GM12878 (cell line): ENCODE measurements around the gene HEYL. TPM values are rescaled to one million over a fixed set of nuclear protein-coding genes. Genes with fewer than 3 reads are reported as not detected.
A peak's percentile ranks its signal among the peaks of the same experiment; 100 is the strongest.

Experiments used
- ATAC-seq: fragments of 200-7000 bp; cut with Tn5 transposase; 3 replicates; pipeline ENCODE4 v1.9.1; 2020; ENCODE audit warnings: mild to moderate bottlenecking, moderate library complexity
- Bru-seq: library from RNA; stranded (reverse); fragments of 400-500 nt; gene quantifications from one replicate; lab custom pipeline; 2021; lab: Mats Ljungman, UMichigan
- BruChase-seq, 2 experiments: library from RNA; stranded (reverse); fragments of 400-500 nt; gene quantifications; one replicate each; lab custom pipeline; 2021; lab: Mats Ljungman, UMichigan
- BruUV-seq: library from RNA; stranded (reverse); fragments of 400-500 nt; replicated peaks from 2 replicates; lab custom pipeline; 2021; lab: Mats Ljungman, UMichigan
- CTCF ChIA-PET: fragments of 300-600 bp; sonication (Branson Sonifier 250); formaldehyde crosslinking; extraction: SDS; loops from one replicate; lab custom pipeline; 2021; ENCODE audit warnings: inconsistent platforms; lab: Yijun Ruan, JAX
- POLR2A ChIA-PET: fragments of 350-600 bp; formaldehyde crosslinking; extraction: SDS; loops from one replicate; lab custom pipeline; 2021; ENCODE audit warnings: inconsistent platforms; lab: Charles Lee
- RAD21 ChIA-PET: fragments of 300-600 bp; sonication (Branson Sonifier 250); formaldehyde crosslinking; loops from one replicate; lab custom pipeline; 2023; ENCODE audit warnings: antibody characterized with exemption; ENCODE audit not compliant: unreplicated experiment; lab: Charles Lee
- SMC1A ChIA-PET: fragments of 300-600 bp; sonication (Branson Sonifier 250); formaldehyde crosslinking; loops from one replicate; lab custom pipeline; 2023; ENCODE audit not compliant: unreplicated experiment, uncharacterized antibody; lab: Charles Lee
- DNase-seq: peaks from one replicate; pipeline ENCODE4 v3.0.0-alpha.2; 2011; ENCODE audit warnings: low read depth, low spot score
- FAIRE-seq: peaks from 3 replicates; lab custom pipeline; 2011; peaks lifted over from hg19 to GRCh38; lab: Jason Lieb, UNC
- H2AFZ ChIP-seq: 2 replicates; pipeline ENCODE4 v1.6.0; 2011; ENCODE audit warnings: low read depth, low read length, control low read depth; ENCODE audit not compliant: control insufficient read depth
- H3K27ac ChIP-seq: 2 replicates; pipeline ENCODE4 v1.5.1; 2011; ENCODE audit warnings: control low read depth; ENCODE audit not compliant: control insufficient read depth, insufficient read depth
- H3K27me3 ChIP-seq, 2 experiments: replicated peaks in 1 of 2; 2 replicates each; pipeline versions ENCODE4 v1.6.0 to v1.6.1; 2011; ENCODE audit warnings: low read length in 1 of 2; ENCODE audit not compliant: control insufficient read depth in 2 of 2, insufficient read depth in 2 of 2
- H3K36me3 ChIP-seq, 2 experiments: 2 replicates each; pipeline ENCODE4 v1.5.1; 2011; ENCODE audit warnings: low read length in 1 of 2; ENCODE audit not compliant: control insufficient read depth in 2 of 2, insufficient read depth in 2 of 2
- H3K4me1 ChIP-seq: 2 replicates; pipeline ENCODE4 v1.6.1; 2011; ENCODE audit warnings: mild to moderate bottlenecking, low read length, moderate library complexity, mixed read lengths; ENCODE audit not compliant: control insufficient read depth, insufficient read depth
- H3K4me2 ChIP-seq: 2 replicates; pipeline ENCODE4 v1.6.0; 2011; ENCODE audit warnings: control low read depth; ENCODE audit not compliant: control insufficient read depth, insufficient read depth
- H3K4me3 ChIP-seq: fragments of 200-600 bp; sonication (generic); 2 replicates; pipeline ENCODE4 v1.5.1; 2016
- H3K79me2 ChIP-seq: 2 replicates; pipeline ENCODE4 v1.6.0; 2011; ENCODE audit warnings: low read length; ENCODE audit not compliant: control insufficient read depth, insufficient read depth
- H3K9ac ChIP-seq: 2 replicates; pipeline ENCODE4 v1.8.0; 2011; ENCODE audit warnings: low read length, control low read depth, mixed read lengths; ENCODE audit not compliant: control insufficient read depth, insufficient read depth
- H3K9me3 ChIP-seq: replicated peaks from 3 replicates; pipeline ENCODE4 v1.5.1; 2011; ENCODE audit warnings: mild to moderate bottlenecking, low read length; ENCODE audit not compliant: control insufficient read depth, insufficient read depth
- H4K20me1 ChIP-seq: 2 replicates; pipeline ENCODE4 v1.6.0; 2011; ENCODE audit not compliant: control insufficient read depth, insufficient read depth
- EGR1 ChIP-seq, 2 experiments: IDR thresholded peaks; 1 replicate in 1 of 2; 2 replicates in 1 of 2; pipeline ENCODE4 v1.6.1; 2011 to 2012; ENCODE audit warnings: low read depth in 2 of 2, low read length in 2 of 2, borderline replicate concordance in 1 of 2, mild to moderate bottlenecking in 1 of 2, moderate library complexity in 1 of 2
- GATAD2B ChIP-seq: fragments of 450-650 bp; conservative IDR thresholded peaks from 2 replicates; pipeline ENCODE4 v1.6.1; 2017; ENCODE audit warnings: low read depth, mild to moderate bottlenecking, moderate library complexity
- IKZF1 ChIP-seq: fragments of 450-650 bp; conservative IDR thresholded peaks from 2 replicates; pipeline ENCODE4 v1.6.1; 2017; ENCODE audit warnings: antibody characterized with exemption, mild to moderate bottlenecking
- NR2F1 ChIP-seq: fragments of 450-650 bp; conservative IDR thresholded peaks from 2 replicates; pipeline ENCODE4 v1.6.1; 2017; ENCODE audit warnings: mild to moderate bottlenecking
- POLR2A ChIP-seq: IDR thresholded peaks from 2 replicates; pipeline ENCODE4 v1.6.1; 2011; ENCODE audit warnings: low read depth, mild to moderate bottlenecking, low read length
- SUZ12 ChIP-seq: fragments of 200-600 bp; sonication (generic); IDR thresholded peaks from one replicate; pipeline ENCODE4 v1.6.1; 2018; ENCODE audit warnings: antibody characterized with exemption, mild to moderate bottlenecking; ENCODE audit not compliant: unreplicated experiment
- WGBS: methylation state at CpG from one replicate; pipeline ENCODE4 v1.1.6; 2016; ENCODE audit warnings: low lambda C conversion rate; ENCODE audit not compliant: insufficient replicate concordance, insufficient coverage; ENCODE audit errors: missing lambda C conversion rate; 5-methylcytosine and 5-hydroxymethylcytosine counted together
- in situ Hi-C: fragments of 300-500 bp; cut with MboI; formaldehyde crosslinking; loops from 9 replicates; pipeline ENCODE4 v1.14.3; 2018; ENCODE audit warnings: mixed read lengths
- intact Hi-C: fragments of 100-400 bp; cut with micrococcal nuclease; formaldehyde crosslinking; loops from one replicate; pipeline ENCODE4 v1.14.2; 2022; ENCODE audit not compliant: unreplicated experiment
- long read RNA-seq, 2 experiments: library from polyadenylated mRNA; unstranded; transcript quantifications; one replicate each; pipeline ENCODE4 v2.0.0, GENCODE V29; 2019 to 2020
- polyA minus RNA-seq, 3 experiments: library from RNA; depleted of rRNA, polyadenylated mRNA; stranded (reverse); fragments of >200 nt; gene quantifications; 2 replicates each; pipeline ENCODE4 v1.2.3, GENCODE V29; 2011
- polyA plus RNA-seq, 11 experiments: library from polyadenylated mRNA; depleted of rRNA in 4 of 11; unstranded in 6 of 11; stranded (reverse) in 5 of 11; fragments of >200 nt; fragmentation: Nextera tagmentation in 4 of 11; fragmentation: Illumina TruSeq in 1 of 11; extraction: Ambion mirVana in 4 of 11; extraction: Trizol in 1 of 11; gene quantifications; 1 replicate in 1 of 11; 2 replicates in 10 of 11; pipeline versions ENCODE4 v1.2.1 to v1.2.3, GENCODE V29; 2011 to 2016; ENCODE audit warnings: inconsistent platforms in 2 of 11, missing spikeins in 2 of 11, low read depth in 1 of 11
- total RNA-seq, 4 experiments: library from RNA; depleted of rRNA in 3 of 4; stranded (reverse); fragments of >200 nt in 3 of 4; fragmentation: Illumina TruSeq in 1 of 4; extraction: Trizol in 1 of 4; gene quantifications; 2 replicates each; pipeline versions ENCODE4 v1.2.1 to v1.2.3, GENCODE V29; 2013 to 2021
- TF ChIP-seq, protein P1 (sequence below), 3 experiments: IDR thresholded peaks in 2 of 3; conservative IDR thresholded peaks in 1 of 3; 2 replicates each; pipeline ENCODE4 v1.5.1; 2011; ENCODE audit warnings: low read depth in 3 of 3, low read length in 3 of 3, mild to moderate bottlenecking in 3 of 3, control low read depth in 2 of 3, moderate library complexity in 2 of 3, inconsistent platforms in 1 of 3, mixed read lengths in 1 of 3; ENCODE audit not compliant: control insufficient read depth in 2 of 3, insufficient read depth in 1 of 3; ENCODE audit errors: extremely low read depth in 1 of 3

HEYL gene
- total RNA-seq (2013; cell fraction: nucleolus; rRNA removed) = not detected in 2 replicates
- total RNA-seq (2014; rRNA removed) (under 0.01 TPM in 1 of 2 replicates, not detected in the other), total RNA-seq (2014; rRNA removed; fragmentation: Illumina TruSeq; extraction: Trizol) (not detected in 2 replicates), total RNA-seq (2021) (0.08 TPM in 1 of 2 replicates, not detected in the other), polyA plus RNA-seq (2011; rRNA removed) (not detected in 2 replicates), polyA plus RNA-seq (2014; fragmentation: Illumina TruSeq; extraction: Trizol) (0.04 TPM in 1 of 2 replicates, not detected in the other), polyA plus RNA-seq (2014; fragmentation: Nextera tagmentation; extraction: Ambion mirVana) (not detected), polyA plus RNA-seq (2014; rRNA removed) (not detected in 2 replicates), polyA plus RNA-seq (2016; fragmentation: Nextera tagmentation; extraction: Ambion mirVana) (not detected), polyA minus RNA-seq (2011; rRNA and poly(A)+ RNA removed) (not detected in 2 replicates), Bru-seq, nascent RNA (percentile 5 among the genes with signal in this experiment), BruChase-seq, experiment 1, labeled RNA remaining after a 6-hour chase (percentile 6 among the genes with signal in this experiment), BruChase-seq, experiment 2, labeled RNA remaining after a 2-hour chase (percentile 12 among the genes with signal in this experiment)
- polyA plus RNA-seq (2011; ENCODE audit: low read depth) = not detected
- polyA plus RNA-seq (2011; cell fraction: cytosol; rRNA removed) = not detected in 2 replicates
- 0.06 TPM in 1 of 2 replicates, not detected in the other for polyA plus RNA-seq (2011; cell fraction: nucleus; rRNA removed)
- polyA plus RNA-seq (2012) = 0.09 and 0.13 TPM in 2 replicates
- not detected in 2 replicates for polyA minus RNA-seq (2011; cell fraction: cytosol; rRNA and poly(A)+ RNA removed)
- not detected in 2 replicates for polyA minus RNA-seq (2011; cell fraction: nucleus; rRNA and poly(A)+ RNA removed)
- long read RNA-seq, experiment 1 = 0 reads
- long read RNA-seq, experiment 2 = 0 reads

DNA sequence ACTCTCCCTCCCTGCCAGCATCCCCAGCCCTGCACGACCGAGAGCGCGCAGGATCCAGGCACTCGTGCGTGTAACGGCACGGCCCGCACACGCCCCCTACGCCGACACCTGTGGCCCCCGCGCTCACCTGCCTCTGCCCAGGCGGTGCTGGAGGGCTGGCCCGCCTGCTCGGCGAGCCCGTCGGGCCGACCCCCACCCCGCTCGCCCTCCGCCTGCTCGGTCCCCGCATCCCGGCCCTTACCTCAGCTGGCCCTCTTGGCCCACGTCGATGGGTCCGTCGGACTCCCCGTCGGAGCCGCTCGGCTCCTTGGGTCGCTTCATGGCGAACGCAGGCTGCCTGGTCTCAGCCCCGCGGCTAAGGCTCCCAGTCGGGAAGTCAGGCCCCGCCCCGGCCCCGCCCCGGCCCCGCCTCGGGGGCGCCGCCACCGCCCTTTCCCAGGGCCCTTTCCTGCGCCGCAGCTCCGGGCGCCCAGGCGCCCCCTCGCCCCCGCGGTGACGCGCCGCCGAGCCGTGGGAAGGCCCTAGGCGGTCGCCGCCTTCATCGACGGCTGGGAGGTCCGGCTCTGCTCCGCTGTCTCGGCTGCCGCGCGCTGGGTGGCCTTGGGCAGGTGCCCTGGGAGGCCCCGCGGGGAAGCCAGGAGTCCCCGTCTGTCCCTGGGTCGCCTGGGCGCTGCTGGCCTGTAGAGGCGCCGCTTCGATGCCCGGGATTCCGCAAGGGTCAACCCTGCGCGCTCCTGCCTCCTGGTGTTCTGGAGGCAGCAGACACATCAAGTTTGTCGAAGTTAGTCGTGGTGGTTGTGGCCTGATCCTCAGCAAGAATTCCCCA lies at the start of gene HEYL:
HEYL (minus strand) TSS at position 339 of the 826 bp plus-strand sequence; CDS start at position 321, 18 bp downstream.
- no TSS peak for BruUV-seq
- no peaks in the 10 kb centered on the region for H3K9me3 ChIP-seq
- peak; percentile 82 for ATAC-seq
- H3K79me2 ChIP-seq = no peaks in the 10 kb centered on the region
- H4K20me1 ChIP-seq = no peaks in the 10 kb centered on the region
- TF ChIP-seq, protein P1, sequence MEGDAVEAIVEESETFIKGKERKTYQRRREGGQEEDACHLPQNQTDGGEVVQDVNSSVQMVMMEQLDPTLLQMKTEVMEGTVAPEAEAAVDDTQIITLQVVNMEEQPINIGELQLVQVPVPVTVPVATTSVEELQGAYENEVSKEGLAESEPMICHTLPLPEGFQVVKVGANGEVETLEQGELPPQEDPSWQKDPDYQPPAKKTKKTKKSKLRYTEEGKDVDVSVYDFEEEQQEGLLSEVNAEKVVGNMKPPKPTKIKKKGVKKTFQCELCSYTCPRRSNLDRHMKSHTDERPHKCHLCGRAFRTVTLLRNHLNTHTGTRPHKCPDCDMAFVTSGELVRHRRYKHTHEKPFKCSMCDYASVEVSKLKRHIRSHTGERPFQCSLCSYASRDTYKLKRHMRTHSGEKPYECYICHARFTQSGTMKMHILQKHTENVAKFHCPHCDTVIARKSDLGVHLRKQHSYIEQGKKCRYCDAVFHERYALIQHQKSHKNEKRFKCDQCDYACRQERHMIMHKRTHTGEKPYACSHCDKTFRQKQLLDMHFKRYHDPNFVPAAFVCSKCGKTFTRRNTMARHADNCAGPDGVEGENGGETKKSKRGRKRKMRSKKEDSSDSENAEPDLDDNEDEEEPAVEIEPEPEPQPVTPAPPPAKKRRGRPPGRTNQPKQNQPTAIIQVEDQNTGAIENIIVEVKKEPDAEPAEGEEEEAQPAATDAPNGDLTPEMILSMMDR (IDR thresholded peaks at IDR 0.05 in 2 of 3, conservative IDR thresholded peaks at IDR 0.05 in 1 of 3; ENCODE audit: control insufficient read depth in 2 of 3, extremely low read depth in 1 of 3, insufficient read depth in 1 of 3, low read depth in 3 of 3, low read length in 3 of 3) = peak; percentile 9 to 28 (median 12); a peak in 1 of 6 replicates
- TF ChIP-seq SUZ12 (peak; percentile 20), GATAD2B (no peak), IKZF1 (peak; percentile 48; the same call in 1 of the 2 replicates), EGR1 (IDR thresholded peaks at IDR 0.05; ENCODE audit: borderline replicate concordance in 1 of 2, low read depth in 2 of 2, low read length in 2 of 2) (0 out of 3 replicates have a peak, but pooled peaks of 1 of the 2 experiments have one; percentile 21), NR2F1 (0 out of 2 replicates have a peak, but pooled peaks have one; percentile 20), POLR2A (no peak; the same call in 1 of the 2 replicates)
- no peaks in the 10 kb centered on the region for H3K36me3 ChIP-seq
- CTCF ChIA-PET = no interaction called here
- FAIRE-seq = no peak
- WGBS = 24% methylated on average over 59 of the region's 88 CpGs
- intact Hi-C loops = no loop called here
- in situ Hi-C loops = no loop called here
- SMC1A ChIA-PET = no interaction called here
- DNase-seq = no peak
- no peak within 1 kb of the TSS for H3K9ac ChIP-seq
- no peaks in the 10 kb centered on the region for H3K4me1 ChIP-seq
- RAD21 ChIA-PET = no interaction called here
- POLR2A ChIA-PET = no interaction called here
- no peak within 1 kb of the TSS for H3K27ac ChIP-seq
- H3K4me3 ChIP-seq = peak within 1 kb of the TSS; percentile 53; the same call in 1 of the 2 replicates
- H2AFZ ChIP-seq = peak within 1 kb of the TSS; percentile 65
- H3K27me3 ChIP-seq = peaks cover 2 to 20% of the 10 kb centered on the region in 2 experiments; a peak in 3 of 4 replicates
- H3K4me2 ChIP-seq = peak within 1 kb of the TSS; percentile 77
